GM19328 (cell line): ENCODE data around the gene PDXP.
"Not testable (repeated sequence)": the region's sequence is repeated elsewhere in the genome, so short reads cannot be mapped to it uniquely, and the experiment has no call there.

Experiments used
- ATAC-seq: cut with Tn5 transposase; IDR thresholded peaks from one replicate; pipeline ENCODE4 v1.9.1; 2021; ENCODE audit warnings: mild to moderate bottlenecking, moderate library complexity; ENCODE audit not compliant: unreplicated experiment

PDXP gene

DNA sequence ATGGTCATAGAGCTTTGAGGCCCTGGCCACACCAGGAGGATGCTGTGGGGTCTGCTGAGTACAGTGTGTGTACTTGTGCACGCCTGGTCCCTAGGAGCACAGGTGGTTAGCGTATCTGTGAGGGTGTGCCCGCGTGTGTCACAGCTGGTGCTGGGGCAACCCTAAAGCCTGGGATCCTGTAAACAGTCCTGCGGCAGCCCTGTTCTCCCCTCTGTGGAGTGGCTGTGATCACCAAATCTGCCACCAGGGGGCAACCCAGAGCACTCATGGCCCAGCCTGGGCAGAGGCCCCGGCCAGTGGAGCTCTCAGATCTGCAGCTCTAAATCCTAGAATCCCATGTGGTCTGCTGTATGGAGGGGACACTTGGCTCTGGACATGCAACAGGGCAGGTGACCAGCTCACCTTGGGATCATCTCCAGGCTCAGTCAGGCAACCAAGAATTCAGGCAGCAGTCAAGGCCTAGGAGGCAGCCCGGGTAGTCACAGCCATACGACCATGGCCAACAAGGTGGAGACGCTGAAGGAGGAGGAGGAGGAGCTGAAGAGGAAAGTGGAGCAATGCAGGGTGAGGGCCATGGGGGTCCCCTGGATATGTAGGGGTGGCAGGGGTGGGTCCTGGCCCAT, 15.2 kb upstream of the PDXP start:
- no peak for ATAC-seq

GRCh38 chr22:37647317-37647716, 11.2 kb upstream of the PDXP start:
- no peak for ATAC-seq

- no peak for ATAC-seq
Observed at GRCh38 chr22:37647928-37648327, 10.6 kb upstream of the PDXP start.

DNA sequence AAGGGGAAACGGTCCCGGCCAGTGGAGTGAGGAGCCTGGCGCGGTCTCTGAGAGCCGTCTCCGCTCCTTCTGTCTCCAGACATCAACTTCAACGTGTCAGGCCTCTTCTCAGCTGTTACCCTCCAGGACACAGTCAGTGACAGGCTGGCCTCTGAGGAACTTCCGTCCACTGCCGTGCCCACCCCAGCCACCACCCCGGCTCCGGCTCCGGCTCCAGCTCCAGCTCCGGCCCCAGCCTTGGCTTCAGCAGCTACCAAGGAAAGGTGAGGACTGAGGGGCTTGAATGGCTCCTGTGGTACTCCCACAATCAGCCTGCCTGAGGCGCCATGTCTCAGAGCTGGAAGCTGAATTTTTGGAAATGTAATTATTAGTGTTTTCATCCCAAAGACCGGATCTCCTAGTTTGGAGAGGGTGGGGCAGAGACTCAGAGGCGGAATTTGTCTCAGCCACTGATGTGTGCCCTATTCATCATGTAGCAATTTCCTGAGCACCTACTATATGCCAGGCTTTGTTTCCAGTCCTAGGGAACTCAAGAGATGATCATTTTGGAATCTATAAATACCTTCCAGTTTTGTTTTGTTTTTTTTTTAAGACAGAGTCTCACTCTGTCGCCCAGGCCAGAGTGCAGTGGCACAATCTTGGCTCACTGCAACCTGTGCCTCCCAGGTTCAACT, 7.9 kb upstream of the PDXP start:
- ATAC-seq = no peak

DNA sequence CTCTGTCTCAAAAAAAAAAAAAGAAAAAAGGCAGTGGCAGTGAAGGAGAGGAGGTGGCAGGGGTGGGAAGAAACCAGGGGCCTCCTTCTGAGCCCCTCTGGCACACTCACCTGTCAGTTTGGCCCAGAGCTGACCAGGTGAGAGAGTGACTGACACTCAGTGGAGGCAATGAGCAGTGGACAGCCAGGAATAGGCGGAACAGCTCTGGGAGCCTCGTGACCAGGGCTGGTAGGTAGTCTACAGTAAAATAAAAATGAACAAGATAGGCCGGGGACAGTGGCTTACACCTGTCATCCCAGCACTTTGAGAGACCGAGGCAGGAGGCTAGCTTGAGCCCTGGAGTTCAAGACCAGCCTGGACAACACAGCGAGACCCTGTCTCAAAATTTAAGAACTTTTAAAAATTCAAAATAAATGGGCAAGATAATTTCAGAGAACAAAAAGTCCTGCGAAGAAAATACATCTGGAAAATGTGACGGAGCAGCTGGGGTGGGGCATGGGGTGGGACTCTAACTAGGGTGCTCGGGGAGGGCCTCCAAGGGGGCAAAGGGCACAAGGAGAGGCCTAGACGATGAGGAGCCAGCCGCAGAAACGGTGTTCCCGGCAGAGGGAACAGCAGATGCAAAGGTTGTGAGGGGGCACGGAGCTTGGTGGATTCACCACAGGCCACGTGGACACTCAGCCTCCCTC, 3.8 kb upstream of the PDXP start:
- no peak for ATAC-seq

DNA sequence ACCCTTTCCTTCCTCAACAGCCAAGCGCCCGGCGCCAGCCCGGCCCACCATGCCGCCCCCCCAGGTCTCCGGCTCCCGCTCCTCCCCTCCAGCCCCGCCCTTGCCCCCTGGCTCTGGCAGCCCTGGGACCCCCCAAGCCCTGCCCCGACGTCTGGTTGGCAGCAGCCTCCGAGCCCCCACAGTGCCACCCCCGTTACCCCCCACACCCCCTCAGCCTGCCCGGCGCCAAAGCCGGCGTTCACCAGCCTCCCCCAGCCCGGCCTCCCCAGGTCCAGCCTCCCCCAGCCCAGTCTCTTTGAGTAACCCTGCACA, 3.3 kb upstream of the PDXP start:
- ATAC-seq = no peak

DNA sequence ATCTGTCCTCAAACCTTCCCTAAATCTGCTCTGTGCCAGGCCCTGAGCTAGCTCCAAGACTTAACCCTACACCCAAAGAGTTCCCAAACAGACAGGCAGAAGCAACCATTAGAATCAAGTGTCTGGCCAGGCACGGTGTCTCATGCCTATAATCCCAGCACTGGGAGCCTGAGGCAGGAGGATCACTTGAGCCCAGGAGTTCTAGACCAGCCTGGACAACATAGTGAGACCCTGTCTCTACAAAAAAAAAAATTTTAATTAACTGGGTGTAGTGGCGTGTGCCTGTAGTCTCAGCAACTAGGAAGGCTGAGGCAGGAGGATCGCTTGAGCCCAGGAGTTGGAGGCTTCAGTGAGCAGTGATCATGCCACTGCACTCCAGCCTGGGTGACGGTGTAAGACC, 1.9 kb upstream of the PDXP start:
- not testable (repeated sequence) for ATAC-seq

DNA sequence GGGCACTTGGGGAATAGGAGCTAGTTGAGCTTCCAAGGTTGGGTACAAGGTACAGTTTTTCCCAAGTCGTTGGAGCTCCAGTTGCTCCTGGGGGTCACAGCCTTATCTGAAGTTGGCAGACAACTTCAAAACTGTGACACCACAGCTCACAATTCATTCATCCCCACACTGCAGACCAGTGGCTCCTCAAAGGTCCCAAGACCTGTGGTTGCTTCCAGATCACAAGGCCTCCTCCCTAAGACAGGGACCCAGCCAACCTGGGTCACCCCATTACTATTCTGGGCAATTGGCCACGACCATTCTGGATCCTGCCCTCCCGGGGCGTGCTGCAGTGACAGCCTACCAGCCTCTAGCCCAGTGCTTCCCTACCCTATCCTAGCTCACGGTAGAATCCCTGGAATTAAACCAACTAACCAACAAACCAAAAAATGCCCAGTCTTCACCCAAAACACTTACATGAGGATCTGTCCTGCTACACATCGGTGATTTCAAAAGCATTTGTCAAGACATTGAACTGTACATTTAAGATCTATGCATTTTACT, 862 bp upstream of the PDXP start:
- no peak for ATAC-seq

DNA sequence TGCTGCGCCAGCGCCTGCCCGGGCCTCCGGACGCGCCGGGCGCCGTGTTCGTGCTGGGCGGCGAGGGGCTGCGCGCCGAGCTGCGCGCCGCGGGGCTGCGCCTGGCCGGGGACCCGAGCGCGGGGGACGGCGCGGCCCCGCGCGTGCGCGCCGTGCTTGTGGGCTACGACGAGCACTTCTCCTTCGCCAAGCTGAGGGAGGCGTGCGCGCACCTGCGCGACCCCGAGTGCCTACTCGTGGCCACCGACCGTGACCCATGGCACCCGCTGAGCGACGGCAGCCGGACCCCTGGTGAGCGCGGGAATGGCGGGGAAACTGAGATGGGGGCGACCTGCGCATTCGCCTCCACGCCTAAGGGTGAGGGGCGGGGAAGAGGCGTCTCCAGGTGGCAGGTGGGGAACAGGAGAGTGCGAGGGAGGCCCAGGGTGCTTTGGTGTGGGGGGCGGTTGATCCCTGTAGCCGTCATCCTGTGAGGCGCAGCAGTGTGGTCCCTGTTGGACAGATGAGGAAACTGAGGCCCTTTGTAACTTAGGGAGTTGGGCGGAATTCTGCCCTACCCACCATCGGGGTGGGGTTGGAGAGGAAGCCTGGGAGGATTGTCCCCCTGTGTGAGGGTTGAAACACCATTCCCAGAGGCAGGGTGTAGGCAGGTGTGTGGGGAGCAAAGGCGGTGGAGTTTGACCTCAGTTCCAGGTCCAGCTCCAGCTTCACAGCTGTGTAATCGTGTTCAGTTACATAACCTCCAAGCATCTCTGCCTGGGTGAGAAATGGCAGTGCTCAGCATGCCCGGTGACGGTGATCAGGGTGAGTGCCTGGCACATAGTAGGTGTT, 758 bp downstream of the PDXP start:
- peak; percentile 3 for ATAC-seq

DNA sequence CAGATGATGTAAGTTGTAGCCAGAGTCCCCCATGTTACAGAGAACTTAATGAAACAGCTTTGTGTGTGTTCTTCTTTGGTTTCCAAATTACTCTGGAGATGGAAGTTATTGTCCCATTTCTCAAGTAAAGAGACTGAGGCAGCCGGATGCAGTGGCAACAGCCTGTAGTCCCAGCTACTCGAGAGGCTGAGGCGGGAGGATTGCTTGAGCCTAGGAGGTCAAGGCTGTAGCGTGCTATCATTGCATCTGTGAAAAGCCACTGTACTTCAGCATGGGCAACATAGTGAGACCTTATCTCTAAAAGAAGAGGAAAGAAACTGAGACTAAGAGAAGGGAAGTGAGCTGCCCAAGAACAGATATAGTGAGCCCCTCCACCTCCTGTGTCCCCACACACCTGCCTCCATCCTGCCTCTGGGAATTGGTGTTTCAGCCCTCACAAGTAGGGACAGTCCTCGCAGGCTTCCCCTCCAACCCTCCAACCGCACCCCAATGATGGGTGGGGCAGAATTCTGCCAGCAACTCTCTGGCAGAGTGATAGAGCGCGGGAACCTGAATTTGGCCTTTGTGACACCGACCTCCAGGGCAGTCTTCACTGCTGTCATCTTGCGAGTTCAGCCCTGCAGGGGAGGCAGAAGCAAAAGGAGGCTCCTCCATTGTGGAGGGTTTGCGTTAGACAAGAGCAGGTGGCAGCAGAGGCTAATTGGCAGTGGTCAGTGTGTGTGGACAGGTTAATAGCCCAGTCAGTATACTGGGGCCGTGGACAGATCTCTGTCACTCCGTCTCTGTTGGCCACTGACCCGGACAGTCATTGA, 1.6 kb downstream of the PDXP start:
- ATAC-seq = no peak

- no peak for ATAC-seq
Observed at GRCh38 chr22:37660709-37661045, 2.2 kb downstream of the PDXP start.

DNA sequence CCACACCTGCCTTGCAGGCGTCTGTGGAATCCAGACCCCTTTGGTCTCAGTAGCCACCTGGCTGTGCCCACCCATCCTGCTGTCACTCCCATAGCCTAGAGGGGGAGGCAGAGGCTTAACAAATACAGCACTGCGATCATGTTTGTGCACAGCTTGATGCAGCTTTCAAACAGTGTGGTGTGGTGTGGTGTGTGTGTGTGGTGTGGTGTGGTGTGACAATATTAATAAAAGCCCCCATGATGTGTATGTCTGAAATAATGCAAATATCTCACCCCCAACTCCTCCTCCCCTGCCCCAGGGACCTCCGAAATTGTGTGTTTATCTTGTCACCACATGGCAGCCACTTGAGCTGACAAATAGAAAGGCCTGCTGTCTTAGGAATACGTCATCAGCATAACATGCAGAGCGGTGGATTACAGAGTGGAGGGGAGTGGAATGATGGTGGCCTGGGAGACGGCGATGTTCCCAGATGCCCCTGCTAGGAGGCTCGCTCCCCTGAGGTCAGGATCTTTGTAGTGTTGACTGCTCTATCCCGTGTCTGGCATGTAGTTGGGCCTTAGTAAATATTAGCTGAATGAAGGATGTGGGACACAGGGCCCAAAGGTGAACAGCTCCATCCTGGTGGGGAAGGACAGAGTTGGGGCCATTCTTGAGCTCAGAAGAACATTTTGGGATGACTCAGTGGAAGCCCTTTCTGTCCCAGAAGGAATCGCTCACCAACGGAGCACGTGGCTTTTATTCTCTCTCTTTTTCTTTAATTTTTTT, 2.8 kb downstream of the PDXP start:
- ATAC-seq = no peak

DNA sequence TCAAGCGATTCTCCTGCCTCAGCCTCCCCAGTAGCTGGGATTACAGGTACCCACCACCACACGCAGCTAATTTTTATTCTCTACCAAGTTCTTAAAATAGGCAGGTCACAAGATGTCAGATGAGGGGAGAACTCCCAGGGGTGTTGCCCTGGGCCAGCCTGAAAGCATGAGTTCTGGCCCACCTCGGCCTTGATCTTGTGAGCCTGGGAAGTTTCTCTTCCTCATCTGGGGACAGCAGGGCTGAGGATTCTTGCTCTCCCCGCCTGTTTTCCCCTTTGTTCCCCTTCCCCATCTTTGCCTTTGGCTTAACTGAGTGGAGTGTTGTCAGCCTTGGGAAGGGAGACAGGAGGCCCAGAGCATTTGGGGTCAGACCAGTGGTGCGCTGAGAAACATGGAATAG, 3.5 kb downstream of the PDXP start:
- ATAC-seq = no peak

GRCh38 chr22:37663521-37664140, 5.1 kb downstream of the PDXP start:
- ATAC-seq = no peak

GRCh38 chr22:37664249-37665101, 6.0 kb downstream of the PDXP start:
- no peak for ATAC-seq

- ATAC-seq = no peak
Observed at GRCh38 chr22:37665487-37665886, 7.0 kb downstream of the PDXP start.

DNA sequence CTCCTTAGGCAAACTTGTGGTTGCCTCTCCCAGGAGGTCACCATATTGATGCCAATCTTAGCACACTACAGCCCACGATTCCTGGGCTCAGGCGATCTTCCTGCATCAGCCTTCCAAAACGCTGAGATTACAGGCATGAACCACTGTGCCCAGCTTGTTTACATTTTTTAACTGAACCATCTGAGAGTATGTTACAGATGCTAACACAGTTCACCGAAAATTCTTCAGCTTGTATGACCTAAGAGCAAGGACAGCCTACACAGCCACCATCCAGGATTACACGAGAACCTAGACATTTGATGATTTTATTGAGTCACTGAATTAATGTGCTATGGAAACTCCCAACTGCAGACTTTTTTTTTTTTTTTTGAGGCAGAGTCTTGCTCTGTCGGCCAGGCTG, 11.1 kb downstream of the PDXP start:
- ATAC-seq = no peak

- no peak for ATAC-seq
Observed at GRCh38 chr22:37672206-37672919, 13.8 kb downstream of the PDXP start.
